Mesendoderm (in vitro differentiated cells): Measurements from ENCODE around the gene HMCN1.

Experiments used
- DNase-seq: peaks from one replicate; pipeline ENCODE4 v3.0.0; 2013
- H2AK5ac ChIP-seq: 2 replicates; pipeline ENCODE4 v1.6.1; 2013; ENCODE audit warnings: low read length, inconsistent platforms
- H2BK120ac ChIP-seq: 2 replicates; pipeline ENCODE4 v1.6.1; 2013; ENCODE audit warnings: low read depth, mild to moderate bottlenecking, low read length, moderate library complexity, mixed read lengths
- H2BK15ac ChIP-seq: replicated peaks from 2 replicates; pipeline ENCODE4 v1.6.1; 2013; ENCODE audit warnings: low read depth, mild to moderate bottlenecking, moderate library complexity
- H2BK5ac ChIP-seq: 2 replicates; pipeline ENCODE4 v1.6.1; 2013; ENCODE audit warnings: low read length, inconsistent platforms
- H3K18ac ChIP-seq: 2 replicates; pipeline ENCODE4 v1.6.1; 2013; ENCODE audit warnings: mild to moderate bottlenecking, low read length, mixed read lengths
- H3K23ac ChIP-seq: one replicate; pipeline ENCODE4 v1.6.1; 2013; ENCODE audit warnings: low read length
- H3K27ac ChIP-seq: 2 replicates; pipeline ENCODE4 v1.5.1; 2013; ENCODE audit warnings: low read depth, mild to moderate bottlenecking, inconsistent platforms, low read length, moderate library complexity
- H3K27me3 ChIP-seq: 2 replicates; pipeline ENCODE4 v1.6.1; 2013; ENCODE audit warnings: low read length, control low read depth, mild to moderate bottlenecking, inconsistent platforms; ENCODE audit not compliant: insufficient read depth, poor library complexity
- H3K36me3 ChIP-seq: 2 replicates; pipeline ENCODE4 v1.6.1; 2013; ENCODE audit warnings: low read length, inconsistent platforms; ENCODE audit not compliant: control insufficient read depth, insufficient read depth
- H3K4ac ChIP-seq: one replicate; pipeline ENCODE4 v1.6.1; 2013; ENCODE audit warnings: low read depth, mild to moderate bottlenecking, low read length, moderate library complexity
- H3K4me1 ChIP-seq: 2 replicates; pipeline ENCODE4 v1.6.1; 2013; ENCODE audit warnings: low read depth, low read length, inconsistent platforms; ENCODE audit not compliant: control insufficient read depth
- H3K4me2 ChIP-seq: 2 replicates; pipeline ENCODE4 v1.6.1; 2013; ENCODE audit warnings: low read length
- H3K4me3 ChIP-seq: 2 replicates; pipeline ENCODE4 v1.5.1; 2013; ENCODE audit warnings: mild to moderate bottlenecking, low read length
- H3K56ac ChIP-seq: one replicate; pipeline ENCODE4 v1.6.1; 2013; ENCODE audit warnings: low read length
- H3K79me1 ChIP-seq: 2 replicates; pipeline ENCODE4 v1.6.1; 2013; ENCODE audit warnings: low read length, inconsistent platforms
- H3K79me2 ChIP-seq: 2 replicates; pipeline ENCODE4 v1.6.1; 2013; ENCODE audit warnings: mild to moderate bottlenecking, low read length; ENCODE audit not compliant: control insufficient read depth, insufficient read depth
- H3K9ac ChIP-seq: 2 replicates; pipeline ENCODE4 v1.6.1; 2013; ENCODE audit warnings: low read length, inconsistent platforms
- H4K5ac ChIP-seq: one replicate; pipeline ENCODE4 v1.6.1; 2013; ENCODE audit warnings: low read length
- H4K8ac ChIP-seq: one replicate; pipeline ENCODE4 v1.6.1; 2013; ENCODE audit warnings: low read depth, mild to moderate bottlenecking, control low read depth, low read length, moderate library complexity
- WGBS: extraction: QIAGEN DNeasy Blood & Tissue Kit; methylation state at CpG from one replicate; pipeline ENCODE4 v1.1.7; 2013; ENCODE audit warnings: low lambda C conversion rate, missing lambda C conversion rate; ENCODE audit not compliant: insufficient coverage; ENCODE audit errors: extremely low coverage; 5-methylcytosine and 5-hydroxymethylcytosine counted together

Gene HMCN1

DNA sequence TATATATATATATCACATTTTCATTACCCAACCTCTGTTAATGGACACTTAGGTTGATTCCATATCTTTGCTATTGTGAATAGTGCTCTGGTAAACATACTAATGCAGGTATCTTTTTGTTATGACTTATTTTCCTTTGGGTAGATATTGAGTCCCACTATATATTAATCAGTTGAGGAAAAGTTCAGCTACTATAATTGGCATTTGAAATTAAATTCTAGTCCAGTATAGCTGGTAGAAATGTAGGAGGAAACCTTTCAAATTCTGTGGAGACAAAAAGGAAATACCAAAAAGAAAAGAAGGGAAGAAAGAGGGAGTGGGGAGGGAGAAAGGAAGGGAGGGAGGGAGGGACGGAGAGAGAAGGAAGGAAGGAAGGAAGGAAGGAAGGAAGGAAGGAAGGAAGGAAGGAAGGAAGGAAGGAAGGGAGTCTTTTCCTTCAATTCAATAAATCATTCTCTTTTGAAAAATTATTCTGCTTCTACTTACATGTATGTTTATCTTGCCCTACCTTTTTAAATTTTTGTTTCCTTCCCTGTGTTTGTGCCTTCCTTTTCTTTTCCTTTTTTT lies 329.0 kb downstream of the HMCN1 start:
- no peak overlapping the region for H3K4ac ChIP-seq
- no peak overlapping the region for H3K4me3 ChIP-seq
- H3K79me1 ChIP-seq = no peaks in the 10 kb centered on the region
- no peak overlapping the region for H4K5ac ChIP-seq
- H2BK120ac ChIP-seq = no peak overlapping the region
- H3K56ac ChIP-seq = no peak overlapping the region
- H3K4me1 ChIP-seq = no peaks in the 10 kb centered on the region
- no peak overlapping the region for H3K9ac ChIP-seq
- no peaks in the 10 kb centered on the region for H3K36me3 ChIP-seq
- WGBS = no CpG with 5 or more reads among the region's 1 CpG
- no peak overlapping the region for H4K8ac ChIP-seq
- H3K27ac ChIP-seq = no peak overlapping the region
- H2BK15ac ChIP-seq = no peak overlapping the region
- DNase-seq = no peak
- H3K4me2 ChIP-seq = no peak overlapping the region
- H3K79me2 ChIP-seq = no peaks in the 10 kb centered on the region
- H3K23ac ChIP-seq = no peak overlapping the region
- H3K18ac ChIP-seq = no peak overlapping the region
- no peaks in the 10 kb centered on the region for H3K27me3 ChIP-seq
- no peak overlapping the region for H2AK5ac ChIP-seq
- no peak overlapping the region for H2BK5ac ChIP-seq

GRCh38 chr1:186066411-186066810 lies 332.2 kb downstream of the HMCN1 start:
- no peak overlapping the region for H3K27ac ChIP-seq
- no peaks in the 10 kb centered on the region for H3K79me1 ChIP-seq
- no peak overlapping the region for H3K23ac ChIP-seq

DNA sequence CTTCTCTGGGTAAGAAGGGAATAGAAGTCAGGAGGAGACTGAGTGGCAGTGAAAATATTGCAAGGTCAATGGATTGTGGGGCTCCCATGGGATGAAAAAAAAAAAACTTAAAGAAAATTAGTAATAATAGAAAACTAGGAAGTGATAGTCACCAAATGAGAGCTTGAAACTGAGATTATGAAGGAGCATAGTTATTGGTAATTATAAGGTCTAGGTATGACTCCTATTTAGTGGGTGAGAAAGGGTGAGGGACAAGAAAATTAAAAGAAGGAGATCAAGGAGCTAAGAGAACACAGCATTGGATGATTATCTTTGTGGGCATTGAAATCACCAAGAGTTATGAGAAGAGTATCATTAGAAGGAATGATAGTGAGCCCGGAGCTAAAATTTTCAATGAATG lies 339.5 kb downstream of the HMCN1 start:
- Histone ChIP-seq H3K27me3 (no peaks in the 10 kb centered on the region), H3K4me1 (no peaks in the 10 kb centered on the region), H3K79me2 (no peaks in the 10 kb centered on the region)

More at GRCh38 chr1:186066411-186066810, 332.2 kb downstream of the HMCN1 start:
- H4K5ac ChIP-seq = no peak overlapping the region
- H3K56ac ChIP-seq = no peak overlapping the region
- H2AK5ac ChIP-seq = no peak overlapping the region
- no peak overlapping the region for H2BK15ac ChIP-seq
- H3K4me2 ChIP-seq = no peak overlapping the region
- no peak for DNase-seq
- H2BK5ac ChIP-seq = no peak overlapping the region
- no peak overlapping the region for H3K4ac ChIP-seq
- no peaks in the 10 kb centered on the region for H3K4me1 ChIP-seq
- H3K4me3 ChIP-seq = no peak overlapping the region
- H2BK120ac ChIP-seq = no peak overlapping the region
- WGBS = no CpG with 5 or more reads among the region's 3 CpGs
- no peak overlapping the region for H3K18ac ChIP-seq
- no peak overlapping the region for H3K9ac ChIP-seq
- H3K79me2 ChIP-seq = no peaks in the 10 kb centered on the region
- no peaks in the 10 kb centered on the region for H3K27me3 ChIP-seq
- no peak overlapping the region for H4K8ac ChIP-seq
- H3K36me3 ChIP-seq = no peaks in the 10 kb centered on the region

GRCh38 chr1:186076006-186076405 lies 341.8 kb downstream of the HMCN1 start:
- no peaks in the 10 kb centered on the region for H3K79me1 ChIP-seq
- no peak overlapping the region for H3K56ac ChIP-seq
- no peak overlapping the region for H2BK120ac ChIP-seq
- no peak overlapping the region for H3K4me3 ChIP-seq
- H2AK5ac ChIP-seq = no peak overlapping the region
- H4K8ac ChIP-seq = no peak overlapping the region
- H3K27ac ChIP-seq = no peak overlapping the region
- H3K4me2 ChIP-seq = no peak overlapping the region
- no peak overlapping the region for H3K18ac ChIP-seq
- no peak overlapping the region for H3K23ac ChIP-seq
- no peak overlapping the region for H3K9ac ChIP-seq
- no peak overlapping the region for H2BK5ac ChIP-seq
- H3K36me3 ChIP-seq = no peaks in the 10 kb centered on the region
- H3K27me3 ChIP-seq = no peaks in the 10 kb centered on the region
- no CpG with 5 or more reads among the region's 4 CpGs for WGBS
- H3K4ac ChIP-seq = no peak overlapping the region
- no peak overlapping the region for H2BK15ac ChIP-seq
- H3K79me2 ChIP-seq = no peaks in the 10 kb centered on the region
- no peak overlapping the region for H4K5ac ChIP-seq
- H3K4me1 ChIP-seq = no peaks in the 10 kb centered on the region
- no peak for DNase-seq

More for the DNA sequence above, 339.5 kb downstream of the HMCN1 start:
- H2BK5ac ChIP-seq = no peak overlapping the region
- H4K8ac ChIP-seq = no peak overlapping the region
- no peak overlapping the region for H3K23ac ChIP-seq
- no peak overlapping the region for H2BK120ac ChIP-seq
- no peak overlapping the region for H3K9ac ChIP-seq
- no peaks in the 10 kb centered on the region for H3K79me1 ChIP-seq
- H2BK15ac ChIP-seq = no peak overlapping the region
- DNase-seq = no peak
- no peaks in the 10 kb centered on the region for H3K36me3 ChIP-seq
- H3K4me3 ChIP-seq = no peak overlapping the region
- H3K4me2 ChIP-seq = no peak overlapping the region
- no peak overlapping the region for H2AK5ac ChIP-seq
- H4K5ac ChIP-seq = no peak overlapping the region
- H3K4ac ChIP-seq = no peak overlapping the region
- 100% methylated on average over 1 of the region's 1 CpG for WGBS
- H3K27ac ChIP-seq = no peak overlapping the region
- no peak overlapping the region for H3K56ac ChIP-seq
- no peak overlapping the region for H3K18ac ChIP-seq

GRCh38 chr1:186078245-186078644 lies 344.1 kb downstream of the HMCN1 start:
- no peaks in the 10 kb centered on the region for H3K79me2 ChIP-seq

GRCh38 chr1:186079084-186079684 lies 345.0 kb downstream of the HMCN1 start:
- Histone ChIP-seq H2BK5ac (no peak overlapping the region), H3K4me2 (no peak overlapping the region), H3K9ac (no peak overlapping the region), H3K27ac (no peak overlapping the region), H2BK120ac (no peak overlapping the region), H2AK5ac (no peak overlapping the region), H3K79me1 (no peaks in the 10 kb centered on the region), H3K4me3 (no peak overlapping the region), H3K23ac (no peak overlapping the region), H3K36me3 (no peaks in the 10 kb centered on the region), H2BK15ac (no peak overlapping the region), H4K8ac (no peak overlapping the region), H3K4me1 (no peaks in the 10 kb centered on the region), H3K79me2 (no peaks in the 10 kb centered on the region), H3K56ac (no peak overlapping the region), H3K27me3 (no peaks in the 10 kb centered on the region), H4K5ac (no peak overlapping the region), H3K4ac (no peak overlapping the region), H3K18ac (no peak overlapping the region)
- WGBS = no CpG with 5 or more reads among the region's 7 CpGs
- DNase-seq = no peak

More at GRCh38 chr1:186078245-186078644, 344.1 kb downstream of the HMCN1 start:
- Histone ChIP-seq H3K23ac (no peak overlapping the region), H4K5ac (no peak overlapping the region), H3K9ac (no peak overlapping the region), H2BK120ac (peak overlapping the region; percentile 45), H3K36me3 (no peaks in the 10 kb centered on the region), H3K27me3 (no peaks in the 10 kb centered on the region), H2AK5ac (no peak overlapping the region), H3K18ac (no peak overlapping the region), H2BK15ac (no peak overlapping the region), H3K56ac (no peak overlapping the region), H3K79me1 (no peaks in the 10 kb centered on the region), H3K4ac (no peak overlapping the region), H3K4me3 (no peak overlapping the region), H2BK5ac (no peak overlapping the region), H3K4me2 (no peak overlapping the region), H4K8ac (no peak overlapping the region), H3K4me1 (no peaks in the 10 kb centered on the region), H3K27ac (no peak overlapping the region)
- no CpG with 5 or more reads among the region's 2 CpGs for WGBS
- no peak for DNase-seq
